Osteoblast (primary cell): ENCODE measurements around the gene MGST2. TPM values are rescaled to one million over a fixed set of nuclear protein-coding genes. Genes with fewer than 3 reads are reported as not detected.

Experiments
- DNase-seq: peaks from one replicate; pipeline ENCODE4 v3.0.0; 2011; ENCODE audit warnings: low spot score, mixed read lengths; ENCODE audit not compliant: insufficient read length; ENCODE audit errors: missing footprints
- H2AFZ ChIP-seq: 2 replicates; pipeline ENCODE4 v1.6.0; 2011; ENCODE audit warnings: mild to moderate bottlenecking, low read length
- H3K27ac ChIP-seq: 2 replicates; pipeline ENCODE4 v1.5.1; 2011; ENCODE audit warnings: mild to moderate bottlenecking, low read depth, low read length, moderate library complexity
- H3K27me3 ChIP-seq: 2 replicates; pipeline ENCODE4 v1.6.0; 2012; ENCODE audit warnings: mild to moderate bottlenecking, control low read depth, inconsistent platforms, low read length, moderate library complexity; ENCODE audit not compliant: insufficient read depth
- H3K36me3 ChIP-seq: 2 replicates; pipeline ENCODE4 v1.5.1; 2011; ENCODE audit warnings: mild to moderate bottlenecking, low read length, control low read depth, moderate library complexity; ENCODE audit not compliant: insufficient read depth
- H3K4me1 ChIP-seq: 2 replicates; pipeline ENCODE4 v1.5.1; 2011; ENCODE audit warnings: mild to moderate bottlenecking, low read length, control low read depth, moderate library complexity; ENCODE audit not compliant: insufficient read depth
- H3K4me2 ChIP-seq: 2 replicates; pipeline ENCODE4 v1.6.0; 2011; ENCODE audit warnings: mild to moderate bottlenecking, low read length; ENCODE audit not compliant: insufficient read depth
- H3K4me3 ChIP-seq: fragments of 200-600 bp; sonication (generic); 3 replicates; pipeline ENCODE4 v1.5.1; 2012; ENCODE audit warnings: mild to moderate bottlenecking, low read length, inconsistent platforms; ENCODE audit not compliant: insufficient read depth
- H3K79me2 ChIP-seq: 2 replicates; pipeline ENCODE4 v1.6.0; 2012; ENCODE audit warnings: mild to moderate bottlenecking, low read length, control low read depth, inconsistent platforms; ENCODE audit not compliant: insufficient read depth
- H3K9me3 ChIP-seq: 2 replicates; pipeline ENCODE4 v1.5.1; 2011; ENCODE audit warnings: low read depth, low read length, control low read depth
- H4K20me1 ChIP-seq: 2 replicates; pipeline ENCODE4 v1.6.0; 2012; ENCODE audit warnings: mild to moderate bottlenecking, low read length, control low read depth; ENCODE audit not compliant: insufficient read depth
- total RNA-seq: library from RNA; depleted of rRNA; stranded (reverse); fragments of >200 nt; gene quantifications from 2 replicates; pipeline ENCODE4 v1.2.3, GENCODE V29; 2012
- TF ChIP-seq, protein P1 (sequence below): IDR thresholded peaks from 2 replicates; pipeline ENCODE4 v1.5.1; 2011; ENCODE audit warnings: mild to moderate bottlenecking, low read depth, low read length, moderate library complexity; ENCODE audit errors: extremely low read depth

Gene MGST2
- total RNA-seq, 1 donor, result 6.2 TPM

DNA sequence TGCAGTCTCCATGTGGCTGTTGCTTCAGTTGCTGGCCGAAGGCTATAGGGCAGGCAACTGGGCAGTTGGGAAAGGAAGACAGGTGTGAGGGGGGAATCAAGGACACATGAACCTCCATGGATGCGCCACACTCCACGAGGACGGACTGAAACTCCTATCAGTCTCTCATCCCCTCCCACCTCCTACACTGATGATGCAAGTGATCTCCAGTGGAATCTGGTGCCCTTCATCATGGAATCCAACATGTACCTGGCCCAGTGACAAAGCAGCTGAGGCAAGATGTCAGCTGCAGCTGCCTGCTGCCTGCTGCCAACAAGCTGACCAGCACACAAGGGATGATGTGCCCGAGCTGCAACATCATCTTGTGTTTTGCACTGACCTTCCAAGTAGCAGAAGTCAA lies 26.0 kb upstream of the MGST2 start:
- peaks cover 9% of the 10 kb centered on the region for H3K27me3 ChIP-seq
- no peak overlapping the region for H2AFZ ChIP-seq
- TF ChIP-seq, protein P1, sequence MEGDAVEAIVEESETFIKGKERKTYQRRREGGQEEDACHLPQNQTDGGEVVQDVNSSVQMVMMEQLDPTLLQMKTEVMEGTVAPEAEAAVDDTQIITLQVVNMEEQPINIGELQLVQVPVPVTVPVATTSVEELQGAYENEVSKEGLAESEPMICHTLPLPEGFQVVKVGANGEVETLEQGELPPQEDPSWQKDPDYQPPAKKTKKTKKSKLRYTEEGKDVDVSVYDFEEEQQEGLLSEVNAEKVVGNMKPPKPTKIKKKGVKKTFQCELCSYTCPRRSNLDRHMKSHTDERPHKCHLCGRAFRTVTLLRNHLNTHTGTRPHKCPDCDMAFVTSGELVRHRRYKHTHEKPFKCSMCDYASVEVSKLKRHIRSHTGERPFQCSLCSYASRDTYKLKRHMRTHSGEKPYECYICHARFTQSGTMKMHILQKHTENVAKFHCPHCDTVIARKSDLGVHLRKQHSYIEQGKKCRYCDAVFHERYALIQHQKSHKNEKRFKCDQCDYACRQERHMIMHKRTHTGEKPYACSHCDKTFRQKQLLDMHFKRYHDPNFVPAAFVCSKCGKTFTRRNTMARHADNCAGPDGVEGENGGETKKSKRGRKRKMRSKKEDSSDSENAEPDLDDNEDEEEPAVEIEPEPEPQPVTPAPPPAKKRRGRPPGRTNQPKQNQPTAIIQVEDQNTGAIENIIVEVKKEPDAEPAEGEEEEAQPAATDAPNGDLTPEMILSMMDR, result no peak
- H3K4me3 ChIP-seq, result no peak overlapping the region
- H3K4me1 ChIP-seq, result peaks cover 22% of the 10 kb centered on the region
- H4K20me1 ChIP-seq, result no peaks in the 10 kb centered on the region
- H3K4me2 ChIP-seq, result no peak overlapping the region
- H3K27ac ChIP-seq, result no peak overlapping the region
- no peaks in the 10 kb centered on the region for H3K36me3 ChIP-seq
- no peak for DNase-seq
- no peaks in the 10 kb centered on the region for H3K79me2 ChIP-seq
- H3K9me3 ChIP-seq, result peaks cover 5% of the 10 kb centered on the region

DNA sequence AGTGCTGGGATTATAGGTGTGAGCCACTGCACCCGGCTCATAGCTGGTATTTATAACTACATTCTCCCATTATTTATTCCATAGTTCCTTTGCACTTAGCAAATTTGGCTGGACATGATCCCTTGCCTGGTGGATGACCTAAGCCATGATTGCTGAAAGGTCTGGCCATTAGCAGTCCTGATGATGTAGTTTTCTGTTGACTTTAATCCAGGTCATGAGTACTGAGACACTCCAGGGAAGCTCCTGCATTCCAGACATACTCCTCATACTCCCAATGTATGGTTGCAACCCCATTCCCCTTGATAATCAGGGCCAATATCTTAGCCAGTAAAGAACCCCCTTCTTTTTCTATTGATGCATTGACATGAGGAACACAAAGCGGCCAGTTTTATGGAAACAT lies 24.4 kb upstream of the MGST2 start:
- H3K27ac ChIP-seq, result no peak overlapping the region
- H3K36me3 ChIP-seq, result no peaks in the 10 kb centered on the region
- peaks cover 6% of the 10 kb centered on the region for H3K27me3 ChIP-seq
- peaks cover 22% of the 10 kb centered on the region for H3K4me1 ChIP-seq
- H3K79me2 ChIP-seq, result no peaks in the 10 kb centered on the region
- TF ChIP-seq, protein P1, result no peak
- peak; percentile 86 for DNase-seq
- H3K4me2 ChIP-seq, result no peak overlapping the region
- no peak overlapping the region for H2AFZ ChIP-seq
- H3K4me3 ChIP-seq, result no peak overlapping the region
- no peaks in the 10 kb centered on the region for H4K20me1 ChIP-seq
- H3K9me3 ChIP-seq, result peaks cover 5% of the 10 kb centered on the region

- TF ChIP-seq, protein P1, result no peak
- H3K27me3 ChIP-seq, result no peaks in the 10 kb centered on the region
- H3K4me2 ChIP-seq, result no peak overlapping the region
- DNase-seq, result peak; percentile 50
- no peaks in the 10 kb centered on the region for H4K20me1 ChIP-seq
- H3K4me3 ChIP-seq, result no peak overlapping the region
- H3K27ac ChIP-seq, result no peak overlapping the region
- H3K4me1 ChIP-seq, result peaks cover 22% of the 10 kb centered on the region
- H3K9me3 ChIP-seq, result peaks cover 5% of the 10 kb centered on the region
- H3K36me3 ChIP-seq, result no peaks in the 10 kb centered on the region
- no peak overlapping the region for H2AFZ ChIP-seq
- no peaks in the 10 kb centered on the region for H3K79me2 ChIP-seq
These were observed 23.3 kb upstream of the MGST2 start for GRCh38 chr4:139642364-139642763.

DNA sequence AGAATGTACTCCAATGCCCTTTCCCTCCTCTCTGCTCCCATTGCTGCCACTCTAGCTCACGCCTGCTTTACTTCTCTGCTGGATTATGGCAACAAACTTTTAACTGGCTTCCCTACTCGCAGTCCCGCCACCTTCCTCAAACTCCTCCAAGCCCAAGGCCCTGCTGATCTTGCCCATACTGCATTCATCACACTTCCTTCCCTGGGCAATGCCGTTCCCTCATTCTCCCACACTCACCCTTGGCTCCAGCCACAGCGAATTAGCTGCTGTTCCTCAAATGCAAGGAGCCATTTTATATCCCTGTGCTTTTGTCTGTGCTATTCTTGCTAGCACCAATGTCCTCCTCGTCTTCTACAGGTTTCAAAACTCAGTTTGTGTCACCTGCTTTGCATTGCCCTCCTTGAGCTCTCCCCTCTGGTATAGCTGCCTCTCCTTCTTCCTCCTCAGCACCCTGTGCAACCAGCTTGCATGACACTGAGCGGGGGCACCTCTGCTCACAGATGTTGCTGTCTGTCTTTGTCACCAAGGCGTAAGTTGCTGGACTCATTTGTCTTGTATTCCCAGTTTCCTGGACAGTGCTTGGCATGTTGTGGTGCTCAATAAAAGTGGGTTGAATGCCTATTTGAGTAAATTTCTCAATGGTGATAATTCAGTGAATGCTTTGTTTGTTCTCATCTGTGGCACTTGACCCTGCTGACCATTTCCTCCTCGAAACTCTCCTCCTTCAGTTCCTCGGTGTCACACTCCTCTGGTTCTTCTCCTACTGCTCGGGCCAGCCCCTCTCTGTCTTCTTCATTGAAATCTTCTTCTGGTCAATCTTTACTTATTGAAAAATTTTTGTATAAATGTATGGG lies 22.4 kb upstream of the MGST2 start:
- peaks cover 4% of the 10 kb centered on the region for H3K9me3 ChIP-seq
- H3K27me3 ChIP-seq, result no peaks in the 10 kb centered on the region
- no peaks in the 10 kb centered on the region for H3K36me3 ChIP-seq
- no peak overlapping the region for H2AFZ ChIP-seq
- no peaks in the 10 kb centered on the region for H4K20me1 ChIP-seq
- no peak for DNase-seq
- H3K4me1 ChIP-seq, result peaks cover 22% of the 10 kb centered on the region
- no peak overlapping the region for H3K27ac ChIP-seq
- no peaks in the 10 kb centered on the region for H3K79me2 ChIP-seq
- H3K4me2 ChIP-seq, result no peak overlapping the region
- TF ChIP-seq, protein P1, result no peak
- no peak overlapping the region for H3K4me3 ChIP-seq
